ENCODE data around the gene RBM28. TPM values are rescaled to one million over a fixed set of nuclear protein-coding genes. Genes with fewer than 3 reads are reported as not detected.

RBM28 gene
- total and polyA plus RNA-seq, 2 of the 8 experiments (the other 6 are each of a cell fraction or from before 2014, with no cell fraction given), result 12.8 to 65.3 TPM

DNA sequence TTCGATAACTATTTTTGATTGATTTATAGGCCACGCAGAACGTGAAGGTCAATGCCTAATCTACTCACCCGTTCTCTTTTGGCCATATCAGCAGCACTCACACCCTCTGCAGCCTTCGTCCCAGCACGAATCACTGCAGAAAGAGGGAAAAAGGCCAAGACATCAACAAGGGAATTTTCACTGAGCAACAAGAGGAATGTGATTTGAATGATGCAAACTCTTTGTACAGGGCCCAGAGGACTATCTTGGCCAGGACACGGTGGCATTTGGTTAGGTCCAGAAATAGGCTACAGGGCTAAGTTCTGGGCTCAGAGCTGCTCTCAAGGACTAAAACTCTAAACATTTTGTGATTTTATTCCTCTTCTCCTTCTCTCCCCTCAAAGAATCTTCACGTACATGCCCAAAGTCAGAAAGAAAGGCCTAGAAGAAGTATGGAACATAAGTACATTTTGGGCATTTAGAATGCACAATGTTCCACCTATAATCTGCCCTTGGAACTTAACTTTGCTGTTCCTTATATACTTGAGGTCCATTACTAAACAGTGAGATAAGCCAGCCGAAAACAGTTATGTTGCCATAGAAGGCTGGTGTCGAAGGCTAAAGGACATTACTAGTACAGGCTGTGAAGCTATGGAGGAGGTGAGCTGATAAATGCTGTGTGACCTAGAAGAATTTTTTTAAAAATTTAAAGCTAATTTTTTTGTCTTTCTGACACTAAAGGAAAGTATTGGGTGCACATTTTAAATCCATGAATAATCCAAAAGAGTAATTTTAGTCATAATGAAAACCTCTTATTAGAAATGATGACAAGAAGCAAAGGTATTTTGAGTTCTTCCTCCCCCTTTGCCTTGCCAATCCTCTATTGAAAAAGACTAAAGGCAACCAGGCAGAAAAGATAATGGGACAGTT is 20.0 kb downstream of the RBM28 start (continued):
- no peak for TF ChIP-seq MAFK (IDR thresholded peaks at IDR 0.05; ENCODE audit: low read depth, low read length)
- TF ChIP-seq GTF2F1 (IDR thresholded peaks at IDR 0.05; ENCODE audit: borderline replicate concordance, low read depth, low read length), result no peak
- no peak for TF ChIP-seq HDAC2 (IDR thresholded peaks at IDR 0.05; ENCODE audit: borderline replicate concordance in 1 of 2, low read depth in 2 of 2, low read length in 2 of 2)
- no peak for TF ChIP-seq CBX5 (IDR thresholded peaks at IDR 0.05; ENCODE audit: low read depth, low read length)
- TF ChIP-seq POU5F1 (IDR thresholded peaks at IDR 0.05; ENCODE audit: low read depth, low read length), result no peak
- no peak for TF ChIP-seq EGR1 (IDR thresholded peaks at IDR 0.05; ENCODE audit: borderline replicate concordance, low read depth, low read length)
- TF ChIP-seq, protein P1, sequence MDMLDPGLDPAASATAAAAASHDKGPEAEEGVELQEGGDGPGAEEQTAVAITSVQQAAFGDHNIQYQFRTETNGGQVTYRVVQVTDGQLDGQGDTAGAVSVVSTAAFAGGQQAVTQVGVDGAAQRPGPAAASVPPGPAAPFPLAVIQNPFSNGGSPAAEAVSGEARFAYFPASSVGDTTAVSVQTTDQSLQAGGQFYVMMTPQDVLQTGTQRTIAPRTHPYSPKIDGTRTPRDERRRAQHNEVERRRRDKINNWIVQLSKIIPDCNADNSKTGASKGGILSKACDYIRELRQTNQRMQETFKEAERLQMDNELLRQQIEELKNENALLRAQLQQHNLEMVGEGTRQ (IDR thresholded peaks at IDR 0.05; ENCODE audit: low read length), result no peak
- no peak for TF ChIP-seq NRF1 (IDR thresholded peaks at IDR 0.05; ENCODE audit: low read depth, low read length)
- no peak for TF ChIP-seq BCL11A (IDR thresholded peaks at IDR 0.05; ENCODE audit: low read depth in 2 of 2, low read length in 2 of 2)
- no peak for TF ChIP-seq TCF12 (IDR thresholded peaks at IDR 0.05; ENCODE audit: low read depth, low read length)
